HG03097 (cell line): Measurements from ENCODE around the gene AHRR.

Experiments
- ATAC-seq: cut with Tn5 transposase; IDR thresholded peaks from one replicate; pipeline ENCODE4 v1.9.1; 2021; ENCODE audit not compliant: unreplicated experiment, low FRiP score

AHRR gene

GRCh38 chr5:318931-319601, 2.4 kb upstream of the AHRR start:
- ATAC-seq, result no peak

DNA sequence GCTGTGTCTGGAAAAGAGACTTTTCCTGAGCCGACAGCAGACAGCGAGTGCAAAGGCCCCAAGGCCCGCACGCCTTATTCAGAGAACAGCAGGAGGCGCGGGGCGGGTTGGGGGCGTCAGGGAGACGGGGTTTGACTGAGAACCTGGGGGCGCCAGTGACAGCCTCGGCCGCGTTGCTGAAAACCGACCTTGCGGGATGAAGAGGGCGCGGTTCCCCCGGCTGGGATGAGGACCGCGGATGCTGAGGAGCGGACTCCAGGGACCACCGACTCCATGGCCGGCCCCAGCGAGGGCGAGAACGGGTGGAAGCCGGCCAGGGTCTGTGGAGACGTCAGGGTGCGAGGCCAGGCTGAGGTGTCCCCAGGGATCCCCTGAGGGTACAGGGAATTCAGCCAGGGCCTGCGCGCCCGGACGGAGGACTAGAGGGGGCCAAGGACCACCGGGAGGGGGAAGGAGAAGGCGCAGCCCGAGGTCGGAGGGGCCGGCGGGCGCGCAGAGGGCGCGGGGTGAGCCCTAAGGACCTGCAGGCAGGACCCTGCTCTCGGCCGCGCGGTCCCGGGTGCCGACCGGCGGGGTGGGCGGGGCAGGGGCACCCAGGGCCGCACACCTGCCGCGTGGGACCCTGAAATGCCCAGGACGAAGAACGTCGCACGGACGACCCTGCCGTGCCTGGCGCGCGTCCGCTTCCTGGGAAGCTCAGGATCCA, 837 bp upstream of the AHRR start:
- no peak for ATAC-seq

DNA sequence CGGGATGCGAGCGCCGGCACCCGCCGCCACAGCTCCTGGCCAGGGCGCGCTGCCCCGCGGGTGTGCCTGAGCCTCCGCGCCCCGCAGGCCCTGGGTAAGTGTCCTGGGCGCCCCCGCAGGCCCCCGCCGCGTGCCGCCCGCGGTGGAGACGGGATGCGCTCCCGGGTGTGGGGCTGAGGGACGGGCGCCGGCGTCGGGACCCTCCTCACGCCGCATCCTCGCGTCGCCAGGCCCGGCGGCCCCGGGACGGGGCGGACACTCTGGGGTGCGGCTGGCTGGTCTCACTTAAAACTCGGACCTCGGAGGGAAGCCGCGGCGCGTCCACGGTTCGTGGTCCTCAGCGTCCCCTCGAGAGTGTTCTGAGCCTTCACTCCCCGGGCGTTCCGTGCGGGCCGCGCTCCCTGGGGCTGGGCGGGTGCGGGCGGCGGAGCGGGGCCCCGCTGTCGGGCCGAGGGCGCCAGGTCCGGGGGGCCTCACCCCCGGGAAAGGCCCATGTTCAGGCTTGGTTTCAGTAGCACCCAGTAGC, 275 bp downstream of the AHRR start:
- ATAC-seq, result peak; percentile 8

DNA sequence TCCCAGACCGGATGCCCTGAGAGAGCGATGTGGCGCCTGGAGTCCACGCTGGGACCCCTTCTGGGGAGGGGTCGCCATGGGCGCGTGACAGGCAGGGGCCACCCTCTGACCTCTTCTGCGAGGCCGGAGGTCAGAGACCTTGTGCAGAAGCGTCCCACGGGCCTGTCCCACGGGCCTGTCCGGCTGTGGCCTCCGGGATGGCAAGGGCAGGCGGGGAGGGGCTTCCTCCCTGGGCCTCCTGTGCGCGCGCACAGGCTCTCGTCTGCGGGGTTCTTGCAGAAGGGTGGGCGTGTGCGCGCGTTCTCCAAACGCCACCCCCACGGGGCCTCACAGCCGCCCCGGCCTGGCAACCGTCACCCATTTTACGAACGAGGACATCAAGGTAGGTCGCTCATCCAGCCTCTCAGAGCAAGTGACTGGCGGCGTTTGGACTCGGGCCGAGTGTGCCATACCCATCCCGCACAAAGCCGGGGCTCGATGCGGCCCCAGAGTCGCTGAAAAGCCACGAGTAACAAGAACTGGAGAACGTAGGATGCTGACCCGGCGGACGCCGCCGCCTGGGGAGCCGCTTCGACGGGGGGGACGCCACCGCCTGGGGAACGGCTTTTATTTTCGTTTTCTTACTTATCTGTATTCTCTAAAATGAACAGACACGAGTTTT, 897 bp downstream of the AHRR start:
- peak; percentile 5 for ATAC-seq

GRCh38 chr5:322942-323879, 1.7 kb downstream of the AHRR start:
- no peak for ATAC-seq

DNA sequence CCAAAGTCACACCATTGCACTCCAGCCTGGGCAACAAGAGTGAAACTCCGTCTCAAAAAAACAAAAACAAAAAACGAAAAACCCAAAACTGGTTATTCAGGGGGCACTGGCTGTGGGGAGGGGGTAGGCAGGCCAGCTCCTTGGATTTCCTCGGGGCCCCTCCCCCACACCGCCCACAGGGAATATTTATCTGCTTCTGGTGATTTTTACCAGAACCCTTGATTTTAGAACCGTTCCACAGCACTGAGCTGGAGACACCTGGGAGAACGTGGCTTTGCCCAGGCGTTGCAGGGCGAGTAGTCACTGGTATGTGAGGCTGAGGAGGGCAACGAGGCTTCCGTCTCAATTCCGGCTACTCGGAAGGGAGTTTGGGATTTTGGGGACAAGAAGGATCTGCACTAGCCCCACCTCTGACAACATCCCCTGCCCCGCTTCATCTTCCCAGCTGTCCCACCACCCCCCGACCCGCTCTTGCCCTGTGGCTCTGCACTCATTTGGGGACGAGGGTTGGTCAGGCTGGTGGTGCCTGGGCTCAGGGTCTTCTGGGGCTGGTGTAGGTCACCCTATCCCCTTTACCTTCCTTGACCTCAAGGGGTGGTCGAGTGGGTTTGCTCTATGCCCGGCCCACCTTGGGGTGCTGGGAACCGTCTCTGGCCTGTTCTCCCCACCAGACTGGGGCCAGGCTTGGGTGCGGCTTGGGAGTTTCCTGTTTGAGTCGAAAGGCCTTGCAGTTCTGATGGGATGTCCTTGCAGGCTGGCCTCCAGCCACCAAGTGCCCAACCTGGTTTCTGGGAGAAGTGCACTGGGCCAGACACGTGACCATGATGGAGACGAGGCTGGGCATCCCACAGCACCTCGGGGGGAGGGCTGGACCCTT, 3.5 kb downstream of the AHRR start:
- no peak for ATAC-seq

- ATAC-seq, result no peak
Observed at GRCh38 chr5:326109-326508, 4.6 kb downstream of the AHRR start.

- ATAC-seq, result no peak
Observed at GRCh38 chr5:329121-329735, 7.7 kb downstream of the AHRR start.

- ATAC-seq, result no peak
Observed at GRCh38 chr5:329768-330167, 8.3 kb downstream of the AHRR start.

DNA sequence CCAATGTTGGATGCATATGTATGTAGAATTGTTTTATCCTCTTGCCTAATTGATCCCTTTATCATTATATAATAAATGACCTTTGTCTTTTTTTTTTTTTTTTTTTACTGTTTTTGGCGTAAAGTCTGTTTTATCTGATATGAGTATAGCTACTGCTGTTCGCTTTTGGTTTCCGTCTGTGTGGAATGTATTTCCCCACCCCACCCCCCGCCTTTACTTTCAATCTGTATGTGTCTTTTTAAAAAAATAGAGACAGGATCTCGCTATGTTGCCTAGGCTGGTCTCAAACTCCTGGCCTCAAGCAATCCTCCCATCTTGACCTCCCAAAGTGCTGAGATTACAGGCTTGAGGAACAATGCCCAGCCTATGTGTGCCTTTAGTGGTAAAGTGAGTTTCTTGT, 11.3 kb downstream of the AHRR start:
- no peak for ATAC-seq

DNA sequence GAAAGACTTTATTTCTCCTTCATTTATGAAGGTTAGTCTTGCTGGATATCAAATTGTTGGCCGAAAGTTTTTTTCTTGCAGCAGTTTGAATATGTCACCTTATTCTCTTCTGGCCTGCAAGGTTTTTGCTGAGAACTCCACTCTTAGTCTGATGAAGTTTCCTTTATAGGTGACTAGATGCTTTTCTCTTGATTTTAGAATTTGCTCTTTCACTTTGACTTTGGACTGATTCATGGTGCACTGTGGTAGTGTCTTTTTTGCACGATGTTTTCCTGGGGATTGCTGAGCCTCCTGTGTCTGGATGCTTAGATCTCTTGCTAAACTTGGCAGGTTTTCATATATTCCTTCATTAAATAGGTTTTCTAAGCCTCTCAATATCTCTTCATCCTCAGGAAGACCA, 12.4 kb downstream of the AHRR start:
- ATAC-seq, result no peak

- ATAC-seq, result no peak
Observed at GRCh38 chr5:334903-335739, 13.6 kb downstream of the AHRR start.

DNA sequence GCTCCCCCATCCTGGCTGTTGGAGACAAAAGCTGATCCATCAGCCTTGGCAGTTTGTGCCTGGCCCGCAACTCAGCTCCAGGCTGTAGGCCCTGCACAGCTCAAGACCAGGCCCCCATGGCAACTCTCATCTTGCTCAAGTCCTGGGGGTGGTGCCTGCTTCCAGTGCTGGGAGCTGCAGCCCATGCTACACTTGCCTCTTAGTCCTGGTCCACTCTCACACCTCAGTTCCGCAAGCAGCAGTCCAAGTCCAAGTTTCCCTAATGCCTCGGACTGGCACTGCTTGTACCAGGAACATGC, 14.2 kb downstream of the AHRR start:
- no peak for ATAC-seq

DNA sequence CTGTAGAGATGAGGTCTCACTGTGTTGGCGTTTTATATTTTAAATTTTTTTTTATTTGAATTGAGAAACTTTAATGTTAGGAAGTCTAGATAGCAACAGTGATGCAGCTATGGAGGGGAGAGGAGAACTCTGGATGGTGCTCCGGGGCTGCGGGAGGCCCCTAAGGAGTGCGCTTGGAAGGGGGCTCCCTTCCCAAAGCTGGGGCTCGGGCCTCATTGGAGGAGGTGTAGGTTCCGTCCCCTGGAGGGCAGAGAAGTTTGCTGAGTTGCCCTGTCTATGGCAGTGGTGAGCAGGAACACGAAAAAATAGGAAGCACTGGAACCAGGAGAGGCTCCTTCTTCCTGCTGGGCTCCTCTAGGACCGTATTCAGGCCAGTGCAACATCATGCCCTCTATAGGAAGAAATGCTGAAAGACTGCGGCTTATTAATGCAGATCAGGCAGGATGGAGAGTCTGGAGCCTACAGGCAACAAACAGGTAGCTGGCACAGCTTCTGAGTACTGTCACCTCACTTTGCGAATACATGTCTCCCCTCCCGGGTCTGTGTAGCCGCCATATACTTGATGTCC, 16.1 kb downstream of the AHRR start:
- no peak for ATAC-seq

- no peak for ATAC-seq
Observed at GRCh38 chr5:342501-343460, 21.3 kb downstream of the AHRR start.

DNA sequence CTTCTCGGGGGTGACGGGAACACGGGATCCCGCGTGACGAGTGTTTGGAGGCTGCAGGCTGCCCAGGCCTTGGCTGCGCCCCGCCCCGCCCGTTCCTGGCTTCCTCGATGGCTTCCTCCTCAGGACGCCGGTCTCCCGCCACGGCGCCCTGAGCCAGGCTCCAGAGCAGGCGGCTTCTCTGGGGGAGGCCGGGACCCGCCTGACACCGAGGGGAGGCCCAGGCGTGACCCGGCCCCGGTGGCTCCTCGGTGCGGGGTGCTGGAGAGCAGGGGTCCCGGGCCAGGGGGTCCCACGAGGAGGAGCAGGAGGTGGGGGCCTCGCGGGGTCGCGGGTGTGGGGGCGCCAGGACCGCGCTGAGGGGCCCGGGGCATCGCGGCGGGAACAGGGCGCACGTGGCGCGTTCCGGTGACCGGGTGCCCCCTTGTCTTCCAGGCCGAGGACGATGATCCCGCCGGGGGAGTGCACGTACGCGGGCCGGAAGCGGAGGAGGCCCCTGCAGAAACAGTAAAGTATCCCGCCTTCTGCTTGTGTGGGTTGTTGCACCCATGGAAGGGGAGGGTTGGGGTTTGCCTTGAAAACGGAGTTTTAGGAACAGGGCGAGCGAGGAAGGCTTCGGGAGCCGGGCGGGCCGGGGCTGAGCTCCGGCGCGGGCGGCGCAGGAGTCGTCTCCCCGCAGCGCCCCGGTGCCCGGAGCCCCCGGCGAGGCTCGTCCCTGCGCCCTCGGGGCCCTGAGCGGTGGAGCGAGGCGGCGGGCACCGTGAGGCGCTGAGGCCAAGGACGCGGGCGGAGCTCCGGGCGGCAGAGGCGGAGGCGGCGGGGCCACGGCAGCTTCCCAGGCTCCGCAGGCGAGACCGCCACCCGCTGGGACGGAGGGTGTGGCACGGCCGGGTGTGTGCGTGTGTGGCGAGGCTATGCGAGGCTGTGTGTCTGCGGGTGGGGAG, 22.2 kb downstream of the AHRR start:
- no peak for ATAC-seq
